ENCODE measurements around the gene CSF3R.

GRCh38 chr1:36438715-36439114 lies 44.0 kb downstream of the CSF3R start:
- TF ChIP-seq CTCF (conservative IDR thresholded peaks at IDR 0.05) (no peak), ZFX (IDR thresholded peaks at IDR 0.05) (no peak)
